Stimulated activated CD8-positive, alpha-beta memory T cell treated with anti-CD3 and anti-CD28 coated beads, Interleukin-15, amount 100 ng/mL, for 24 hours (primary cell): ENCODE results near the gene ZNF26.
"Not testable (repeated sequence)": the region's sequence is repeated elsewhere in the genome, so short reads cannot be mapped to it uniquely, and the experiment has no call there.

Experiments used
- DNase-seq: peaks from one replicate; pipeline ENCODE4 v3.0.0-alpha.2; 2020; ENCODE audit warnings: low read depth

Gene ZNF26

DNA sequence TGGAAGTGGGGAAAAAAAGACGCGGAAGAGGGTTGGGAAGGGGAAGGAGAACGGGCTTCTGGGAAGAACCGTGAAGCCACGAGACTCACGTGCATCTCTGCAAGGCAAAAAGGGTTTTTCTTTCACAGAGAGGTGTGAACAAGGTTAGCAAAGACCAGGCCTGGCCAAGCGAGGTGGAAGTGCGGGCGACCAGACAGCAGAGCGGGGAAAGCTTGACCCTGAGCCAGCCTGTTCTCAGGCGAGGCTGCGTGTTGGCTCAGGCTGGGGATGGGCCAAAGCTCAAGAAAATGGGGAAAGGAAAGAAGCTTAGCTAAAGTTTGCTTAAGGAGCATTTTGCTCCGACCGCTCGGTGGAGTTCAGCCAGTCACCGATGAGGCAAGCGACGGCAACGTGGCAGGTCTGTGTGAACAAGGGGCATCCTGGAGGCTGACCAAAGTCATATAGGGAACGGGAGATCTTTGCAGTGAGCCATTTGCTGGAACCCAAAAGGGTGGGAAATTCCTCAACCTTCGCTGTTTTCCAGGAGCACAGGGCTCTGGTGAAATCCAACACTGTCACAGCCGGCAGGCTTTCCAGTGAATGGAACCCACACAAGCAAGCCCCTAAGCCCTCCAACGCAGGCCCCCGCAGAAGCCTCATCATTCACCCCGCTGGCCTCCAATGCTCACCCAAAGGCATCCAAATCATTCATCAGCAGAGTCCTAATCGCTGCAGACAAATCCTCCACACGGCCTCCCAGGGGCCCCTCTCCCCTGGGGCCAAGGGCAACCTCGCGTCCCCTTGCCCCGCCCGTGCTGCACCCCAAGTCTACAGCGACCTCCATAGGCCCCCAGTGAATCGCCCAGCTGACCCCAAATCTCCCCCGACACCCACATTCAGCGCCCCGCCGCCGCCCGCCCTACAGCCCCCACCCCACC lies 30.8 kb upstream of the ZNF26 start:
- no peak for DNase-seq

DNA sequence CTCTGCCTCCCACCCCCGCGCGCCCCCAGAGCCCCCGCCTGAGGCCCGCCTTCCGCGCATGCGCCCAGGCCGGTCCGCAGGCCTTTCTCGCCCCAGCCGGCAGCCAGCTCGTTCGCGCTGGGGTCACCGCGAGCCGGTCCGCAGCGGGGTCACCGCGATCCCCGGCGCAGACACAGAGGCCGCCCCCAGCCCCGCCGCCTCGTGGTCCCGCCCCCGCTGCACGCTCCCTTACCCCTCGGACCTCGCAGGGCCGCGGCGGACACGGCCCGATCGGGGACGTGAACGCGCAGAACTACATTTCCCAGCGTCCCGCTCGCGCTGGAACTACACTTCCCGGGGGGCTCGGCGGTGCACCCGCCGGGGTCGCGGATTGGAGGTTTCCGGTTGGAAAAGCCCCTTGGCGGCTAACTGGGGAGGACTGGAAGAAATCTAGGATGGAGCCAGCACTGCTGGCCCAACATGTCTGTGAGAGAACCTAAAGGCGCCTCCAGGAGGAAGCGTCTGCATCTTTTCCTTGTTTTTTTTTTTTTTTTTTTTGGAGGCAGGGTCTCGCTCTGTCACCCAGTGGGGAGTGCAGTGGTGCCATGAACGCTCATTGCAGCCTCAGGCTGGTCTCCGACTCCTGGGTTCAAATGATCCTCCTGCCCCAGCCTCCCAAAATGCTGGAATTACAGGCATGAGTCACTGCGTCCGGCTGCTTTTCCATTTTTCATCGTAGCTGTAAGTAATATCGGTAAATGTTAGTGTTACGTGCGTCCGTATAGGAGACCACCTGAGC lies 30.0 kb upstream of the ZNF26 start, which contains the start of gene ZNF605:
ZNF605 (minus strand) TSS at position 296 of the 778 bp plus-strand sequence. CDS start 10,671 bp downstream, outside the sequence.
- DNase-seq = peak; percentile 64

DNA sequence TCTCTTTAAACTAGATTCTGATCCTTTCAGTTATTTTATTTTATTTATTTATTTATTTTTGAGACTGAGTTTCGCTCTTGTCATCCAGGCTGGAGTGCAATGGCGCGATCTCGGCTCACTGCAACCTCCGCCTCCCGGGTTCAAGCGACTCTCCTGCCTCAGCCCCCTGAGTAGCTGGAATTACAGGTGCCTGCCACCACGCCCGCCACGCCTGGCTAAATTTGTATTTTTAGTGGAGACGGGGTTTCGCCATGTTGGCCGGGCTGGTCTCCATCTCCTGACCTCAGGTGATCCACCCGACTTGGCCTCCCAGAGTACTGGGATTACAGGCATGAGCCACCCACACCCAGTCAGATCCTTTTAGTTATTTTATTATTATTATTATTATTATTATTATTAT lies 24.4 kb upstream of the ZNF26 start:
- DNase-seq = not testable (repeated sequence)

DNA sequence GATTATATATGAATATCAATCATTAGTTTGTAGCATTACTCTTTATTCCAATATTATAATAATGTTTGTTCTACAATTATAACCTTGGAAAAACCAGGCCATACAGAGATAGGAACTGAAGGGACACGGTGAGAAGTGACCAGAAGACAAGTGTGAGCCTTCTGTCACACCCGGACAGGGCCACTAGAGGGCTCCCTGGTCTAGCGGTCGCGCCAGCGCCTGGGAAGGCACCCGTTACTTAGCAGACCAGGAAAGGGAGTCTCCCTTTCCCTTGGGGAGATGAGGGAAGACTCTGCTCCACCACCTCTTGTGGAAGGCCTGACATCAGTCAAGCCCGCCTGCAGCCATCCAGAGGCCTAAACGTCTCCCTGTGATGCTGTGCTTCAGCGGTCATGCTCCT lies 22.2 kb upstream of the ZNF26 start:
- not testable (repeated sequence) for DNase-seq

DNA sequence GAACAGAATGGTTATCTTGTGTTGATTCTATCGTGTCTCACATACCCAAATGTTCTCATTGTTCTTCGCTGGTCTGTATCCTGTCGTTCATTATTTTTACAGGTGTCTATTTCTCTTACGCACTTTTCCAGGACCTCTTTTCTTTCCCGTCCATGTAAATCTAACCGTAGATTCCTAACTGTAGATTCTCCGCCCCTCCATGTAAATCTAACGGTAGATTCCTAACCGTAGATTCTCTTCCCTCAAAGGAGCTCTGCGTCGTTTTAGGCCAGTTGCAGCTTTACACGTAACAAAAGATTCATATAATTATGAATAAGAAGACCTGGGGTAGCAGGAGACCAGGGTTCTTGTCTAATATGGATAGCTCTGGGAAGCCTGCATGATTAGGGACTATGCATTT lies 20.4 kb upstream of the ZNF26 start:
- DNase-seq = no peak

DNA sequence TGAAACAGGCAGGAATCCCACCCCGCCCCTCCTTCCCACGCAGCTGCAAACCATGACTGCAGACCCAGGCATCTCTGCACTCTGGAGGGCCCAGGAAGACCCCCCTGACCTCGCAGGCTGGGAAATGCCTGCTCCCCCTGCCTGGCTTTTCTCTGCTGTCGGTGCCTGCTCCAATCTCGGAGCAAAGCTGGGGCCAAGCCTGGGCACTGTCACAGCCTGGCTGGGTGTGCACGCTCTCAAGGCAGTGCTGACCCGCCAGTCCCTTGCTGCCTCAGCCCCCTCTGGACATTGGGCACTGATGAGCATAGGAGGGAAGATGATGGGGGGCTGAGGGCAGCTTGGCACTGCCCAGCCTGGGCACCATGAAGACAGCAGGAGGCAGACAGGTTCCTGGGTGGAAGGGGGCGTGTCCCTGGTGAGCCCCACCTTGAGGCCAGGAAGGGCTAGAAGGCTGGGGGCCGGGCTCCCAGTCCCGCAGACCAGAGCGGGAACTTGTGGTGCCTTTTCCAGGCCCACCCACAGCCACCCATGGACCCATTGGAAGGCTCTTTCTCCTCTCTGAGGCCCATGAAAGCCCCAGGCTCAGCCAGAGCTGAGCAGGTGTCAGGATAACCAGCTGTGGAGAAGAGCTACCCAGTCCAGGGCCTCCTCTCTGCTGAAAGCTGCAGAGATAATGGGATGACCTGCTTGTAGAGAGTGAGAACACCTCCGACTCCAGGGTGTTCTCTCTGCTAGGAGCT lies 19.3 kb upstream of the ZNF26 start:
- no peak for DNase-seq

DNA sequence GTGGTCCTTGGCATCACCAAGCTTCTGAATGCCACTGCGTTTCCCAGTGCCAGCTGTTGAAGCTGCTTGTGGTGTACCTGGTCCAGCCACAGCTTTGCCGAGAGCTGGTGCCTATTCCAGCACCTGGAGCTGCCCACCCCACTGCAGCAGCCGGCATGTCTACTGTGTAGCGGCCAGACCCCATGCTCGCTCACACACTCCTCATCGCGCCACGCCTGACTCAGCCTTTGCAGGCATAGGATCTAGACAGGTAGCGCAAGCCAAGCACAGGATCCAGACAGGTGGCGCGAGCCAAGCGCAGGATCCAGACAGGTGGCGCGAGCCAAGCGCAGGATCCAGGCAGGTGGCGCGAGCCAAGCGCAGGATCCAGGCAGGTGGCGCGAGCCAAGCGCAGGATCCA lies 18.4 kb upstream of the ZNF26 start:
- no peak for DNase-seq

DNA sequence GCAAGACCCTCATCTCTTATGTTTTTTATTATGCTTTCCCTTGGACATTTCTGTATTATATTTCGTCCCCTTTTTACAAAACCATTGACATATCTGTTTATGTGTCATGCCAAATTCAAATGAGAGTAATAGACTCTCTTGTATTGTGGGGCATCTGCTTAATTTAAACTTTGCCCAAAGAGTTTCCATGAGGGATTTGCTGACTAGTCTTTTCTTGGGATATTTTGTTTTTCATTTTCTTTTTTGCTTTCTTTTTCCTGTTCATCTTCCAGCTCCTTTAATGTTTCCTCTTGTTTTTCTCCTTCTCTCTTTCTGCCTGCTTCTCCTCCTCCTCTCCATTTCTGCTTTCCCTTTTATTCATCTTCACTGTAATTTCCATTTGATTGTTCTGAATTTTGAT lies 13.8 kb upstream of the ZNF26 start:
- no peak for DNase-seq

DNA sequence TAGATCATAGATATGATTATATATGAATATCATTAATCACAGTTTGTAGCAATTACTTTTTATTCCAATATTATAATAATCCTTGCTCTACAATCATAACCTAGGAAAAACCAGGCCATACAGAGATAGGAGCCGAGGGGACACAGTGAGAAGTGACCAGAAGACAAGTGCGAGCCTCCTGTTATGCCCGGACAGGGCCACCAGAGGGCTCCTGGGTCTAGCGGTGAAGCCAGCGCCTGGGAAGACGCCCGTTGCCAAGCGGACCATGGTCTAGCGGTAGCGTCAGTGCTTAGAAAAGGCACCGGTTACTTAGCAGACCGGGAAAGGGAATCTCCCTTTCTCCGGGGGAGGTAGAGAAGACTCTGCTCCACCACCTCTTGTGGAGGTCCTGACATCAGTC lies 9.3 kb upstream of the ZNF26 start:
- DNase-seq = not testable (repeated sequence)

DNA sequence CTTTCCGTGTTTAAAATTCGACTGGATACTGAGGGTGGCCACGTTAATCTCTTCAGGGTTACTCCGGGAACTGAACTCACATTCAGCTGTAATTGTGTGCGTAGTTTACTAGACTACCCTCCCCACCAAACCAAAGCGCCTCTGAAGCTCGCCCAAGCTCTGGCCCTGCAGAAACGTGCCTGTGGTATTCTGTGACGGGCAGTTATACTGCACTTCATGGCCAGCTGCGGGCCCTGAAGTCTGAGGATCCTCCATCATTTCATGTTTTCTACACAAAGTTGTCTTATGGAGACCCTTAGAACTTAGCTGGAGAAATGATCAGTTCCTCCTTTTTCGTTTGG lies 688 bp downstream of the ZNF26 start:
- no peak for DNase-seq

DNA sequence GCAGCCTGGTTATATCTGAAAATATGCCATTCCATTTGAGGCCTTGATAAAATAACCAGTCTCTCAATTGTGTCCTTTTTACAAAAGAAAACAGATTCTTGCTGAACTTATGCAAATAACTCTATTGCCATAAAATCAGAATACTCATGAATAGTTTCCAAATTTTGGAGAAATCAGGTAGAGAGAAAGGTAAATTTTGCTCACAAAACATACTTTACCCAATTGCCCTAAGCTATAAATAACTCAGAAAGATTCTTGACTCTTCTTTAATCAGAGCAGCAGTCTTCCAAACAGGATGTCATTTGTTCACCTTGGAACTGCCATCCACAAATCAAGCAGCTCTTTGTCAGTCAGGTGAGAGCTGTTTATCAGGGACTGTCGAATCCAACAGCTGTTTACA lies 12.6 kb downstream of the ZNF26 start:
- DNase-seq = no peak

DNA sequence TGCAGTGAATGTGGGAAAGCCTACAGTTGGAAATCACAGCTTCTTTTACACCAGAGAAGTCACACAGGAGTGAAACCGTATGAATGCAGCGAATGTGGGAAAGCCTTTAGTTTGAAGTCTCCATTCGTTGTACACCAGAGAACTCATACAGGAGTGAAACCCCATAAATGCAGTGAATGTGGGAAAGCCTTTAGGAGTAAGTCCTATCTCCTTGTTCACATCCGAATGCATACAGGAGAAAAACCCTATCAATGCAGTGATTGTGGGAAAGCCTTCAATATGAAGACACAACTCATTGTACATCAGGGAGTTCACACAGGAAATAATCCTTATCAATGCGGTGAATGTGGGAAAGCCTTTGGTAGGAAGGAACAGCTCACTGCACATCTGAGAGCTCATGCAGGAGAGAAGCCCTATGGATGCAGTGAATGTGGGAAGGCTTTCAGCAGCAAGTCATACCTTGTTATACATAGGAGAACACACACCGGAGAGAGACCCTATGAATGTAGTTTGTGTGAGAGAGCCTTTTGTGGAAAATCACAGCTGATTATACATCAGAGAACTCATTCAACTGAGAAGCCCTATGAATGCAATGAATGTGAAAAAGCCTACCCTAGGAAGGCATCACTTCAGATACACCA lies 24.6 kb downstream of the ZNF26 start:
- DNase-seq = no peak

DNA sequence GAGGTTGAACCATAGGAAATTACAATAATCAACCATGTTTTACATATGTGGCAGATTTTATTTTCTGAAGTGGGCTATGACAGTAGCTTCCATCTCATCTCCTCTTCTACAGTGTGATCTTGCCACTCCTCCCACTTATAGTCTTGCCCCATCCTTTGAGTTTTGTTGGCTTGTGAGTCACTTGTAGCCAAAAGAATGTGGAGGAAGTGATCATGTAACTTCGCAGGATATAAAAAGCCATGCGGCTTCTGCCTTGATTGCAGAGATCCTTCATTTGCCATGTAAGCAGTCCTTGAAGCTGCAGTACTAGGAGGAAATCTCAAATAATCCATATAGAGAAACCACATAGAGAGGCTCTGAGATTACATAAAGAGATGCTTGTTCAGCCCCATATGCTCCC lies 37.4 kb downstream of the ZNF26 start:
- DNase-seq = no peak

DNA sequence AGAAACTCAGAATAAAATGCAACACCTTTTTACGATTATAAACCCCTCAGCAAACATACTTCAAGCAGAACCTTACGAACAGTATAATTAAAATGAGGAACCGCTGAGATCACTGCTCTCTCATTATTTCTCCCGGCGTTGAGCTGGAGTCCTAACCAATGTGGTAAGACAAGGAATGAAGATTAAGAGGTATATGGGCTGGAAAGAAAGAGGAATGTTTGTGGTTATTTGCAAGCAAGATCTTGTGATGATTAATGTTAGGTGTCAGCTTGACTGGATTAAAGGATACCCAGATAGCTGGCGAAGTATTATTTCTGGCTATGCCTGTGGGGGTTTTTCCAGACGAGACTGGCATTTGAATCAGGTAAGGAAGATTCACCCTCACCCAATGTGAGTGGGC lies 40.8 kb downstream of the ZNF26 start:
- DNase-seq = no peak

DNA sequence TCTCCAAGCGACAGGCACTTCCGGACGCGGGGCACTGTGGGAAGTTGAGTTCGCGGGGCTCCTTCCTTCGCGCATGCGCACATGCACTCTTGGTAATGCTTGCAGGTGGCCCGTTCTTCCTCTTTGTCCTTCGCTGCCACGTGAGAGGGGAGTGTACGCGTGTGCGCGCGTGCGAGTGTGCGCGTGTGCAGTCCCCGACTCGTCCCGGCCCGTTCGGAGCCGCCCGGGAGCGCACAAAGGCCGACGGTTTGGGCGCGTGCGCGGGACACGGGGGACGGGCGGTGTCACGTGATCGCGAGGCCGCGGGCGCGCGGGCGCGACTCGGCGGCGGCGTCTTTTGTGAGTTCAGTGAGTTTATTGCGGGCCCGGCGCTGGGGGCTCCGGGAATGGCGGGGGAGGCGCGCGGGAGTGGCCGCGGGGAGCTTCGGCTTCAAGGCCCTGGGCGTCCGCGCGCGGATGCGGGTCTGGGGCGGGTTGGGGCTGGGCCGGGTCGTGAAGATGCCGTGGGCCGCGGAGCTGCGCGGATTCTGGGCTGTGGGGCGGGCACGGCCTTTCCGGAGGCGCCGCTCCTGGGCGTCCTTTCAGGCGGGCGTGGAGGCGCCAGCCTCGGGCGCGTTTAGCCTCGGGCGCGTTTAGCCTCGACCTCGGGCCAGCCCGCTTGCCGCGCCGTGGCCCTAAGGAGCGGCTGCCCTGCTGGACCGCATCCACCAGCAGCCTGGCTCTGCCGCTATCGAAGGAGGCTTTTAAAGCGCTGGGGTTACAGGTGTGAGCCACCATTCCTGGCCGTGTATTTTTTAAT lies 51.2 kb downstream of the ZNF26 start, which contains the start of gene ZNF84:
ZNF84 (plus strand) TSS at position 303 of the 799 bp plus-strand sequence. CDS start 3,959 bp downstream, outside the sequence.
- peak; percentile 92 for DNase-seq

DNA sequence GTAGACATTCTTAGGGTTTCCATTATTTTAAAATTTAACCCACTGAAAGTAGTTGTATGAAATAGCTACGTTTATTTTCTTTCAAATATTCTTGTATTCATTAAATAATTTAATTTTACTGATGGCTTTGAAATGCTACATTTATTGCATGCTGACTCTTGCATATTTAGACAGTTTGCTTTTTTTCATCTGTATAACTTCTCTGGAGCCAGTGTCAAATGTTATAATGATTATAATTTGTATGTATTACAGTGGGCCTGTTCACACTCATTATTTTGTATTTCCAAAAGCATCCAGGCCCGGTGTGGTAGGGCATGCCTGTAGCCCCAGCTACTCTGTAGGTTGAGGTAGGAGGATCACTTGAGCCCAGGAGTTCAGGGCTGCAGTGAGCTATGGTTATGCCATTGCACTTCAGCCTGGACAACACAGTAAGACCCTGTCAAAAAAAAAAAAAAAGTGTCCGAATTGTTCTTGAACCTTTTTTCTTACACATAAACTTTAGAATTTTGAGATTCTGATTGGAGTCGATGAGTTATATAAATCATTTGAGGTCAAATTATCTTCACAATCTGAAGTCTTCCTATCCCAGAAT lies 52.0 kb downstream of the ZNF26 start:
- DNase-seq = no peak

DNA sequence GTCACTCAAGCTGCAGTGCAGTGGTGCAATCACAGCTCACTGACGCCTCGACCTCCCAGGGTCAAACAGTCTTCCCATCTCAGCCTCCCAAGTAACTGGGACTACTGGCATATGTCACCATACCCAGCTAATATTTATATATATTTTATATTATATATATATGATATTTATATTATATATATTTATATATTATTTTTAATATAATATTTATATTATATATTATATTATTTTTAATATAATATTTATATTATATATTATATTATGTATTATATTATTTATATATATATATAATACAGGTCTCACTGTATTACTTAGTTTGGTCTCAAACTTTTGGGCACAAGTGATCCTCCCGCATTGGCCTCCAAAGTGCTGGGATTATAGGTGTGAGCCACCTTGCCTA lies 60.5 kb downstream of the ZNF26 start:
- no peak for DNase-seq

DNA sequence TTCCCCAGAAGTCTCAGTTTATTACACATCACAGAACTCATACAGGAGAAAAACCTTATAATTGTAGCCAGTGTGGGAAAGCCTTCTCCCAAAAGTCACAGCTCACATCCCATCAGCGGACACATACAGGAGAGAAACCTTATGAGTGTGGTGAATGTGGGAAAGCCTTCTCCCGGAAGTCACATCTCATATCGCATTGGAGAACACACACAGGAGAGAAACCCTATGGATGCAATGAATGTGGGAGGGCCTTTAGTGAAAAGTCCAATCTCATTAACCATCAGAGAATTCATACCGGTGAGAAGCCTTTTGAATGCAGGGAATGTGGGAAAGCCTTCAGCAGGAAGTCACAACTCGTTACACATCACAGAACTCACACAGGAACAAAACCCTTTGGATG lies 71.3 kb downstream of the ZNF26 start:
- no peak for DNase-seq

DNA sequence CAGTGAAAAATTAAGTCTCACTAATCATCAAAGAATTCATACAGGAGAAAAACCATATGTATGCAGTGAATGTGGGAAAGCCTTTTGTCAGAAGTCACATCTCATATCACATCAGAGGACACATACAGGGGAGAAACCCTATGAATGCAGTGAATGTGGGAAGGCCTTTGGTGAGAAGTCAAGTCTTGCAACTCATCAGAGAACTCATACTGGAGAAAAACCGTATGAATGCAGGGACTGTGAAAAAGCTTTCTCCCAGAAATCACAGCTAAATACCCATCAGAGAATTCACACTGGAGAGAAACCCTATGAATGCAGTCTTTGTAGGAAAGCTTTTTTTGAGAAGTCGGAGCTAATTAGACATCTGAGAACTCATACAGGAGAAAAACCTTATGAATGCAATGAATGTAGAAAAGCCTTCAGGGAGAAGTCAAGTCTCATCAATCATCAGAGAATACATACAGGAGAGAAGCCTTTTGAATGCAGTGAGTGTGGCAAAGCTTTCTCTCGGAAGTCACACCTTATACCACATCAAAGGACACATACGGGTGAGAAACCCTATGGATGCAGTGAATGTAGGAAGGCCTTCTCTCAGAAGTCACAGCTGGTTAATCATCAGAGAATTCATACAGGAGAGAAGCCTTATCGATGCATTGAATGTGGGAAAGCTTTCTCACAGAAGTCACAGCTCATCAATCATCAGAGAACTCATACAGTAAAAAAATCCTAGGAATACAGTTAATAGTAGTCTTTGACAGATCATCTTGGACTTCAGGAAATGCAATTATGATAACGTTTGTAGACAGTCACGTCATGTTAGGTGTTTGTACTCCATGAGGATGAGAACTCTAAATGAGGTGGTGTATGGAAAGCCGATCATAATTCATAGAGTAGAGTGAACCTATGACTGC lies 72.3 kb downstream of the ZNF26 start:
- no peak for DNase-seq

DNA sequence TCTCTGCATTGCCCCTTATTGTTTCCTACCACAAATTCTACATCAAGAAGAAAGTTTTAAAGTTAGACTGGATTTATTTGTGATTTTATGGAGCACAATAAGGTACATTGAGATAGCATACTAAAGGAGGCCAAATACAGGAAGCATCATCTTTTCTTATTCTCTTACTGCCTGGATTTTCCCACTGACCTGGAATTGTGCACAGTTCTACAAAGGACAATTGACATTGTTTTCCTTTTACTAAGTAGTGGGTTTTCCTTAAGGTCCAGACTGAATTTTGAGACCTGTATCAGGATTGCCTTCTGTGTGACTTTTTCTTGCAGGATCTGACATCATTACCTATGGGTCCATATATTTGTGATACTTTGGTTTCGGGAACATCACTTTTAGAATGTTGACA lies 75.8 kb downstream of the ZNF26 start:
- DNase-seq = no peak
